Tibial artery (tissue), 4 donors: ENCODE results near the gene ANKRD49.
A peak's percentile ranks its signal among the peaks of the same experiment; 100 is the strongest.

ENCODE experiments used
- DNase-seq, 2 donors: peaks; one replicate each; pipeline ENCODE4 v3.0.0-alpha.2; 2019
- H3K27ac ChIP-seq, 2 donors: fragments of 200-600 bp; sonication (generic) in 1 of 2; 1 replicate in 1 of 2; 2 replicates in 1 of 2; pipeline ENCODE4 v1.5.1; 2018 to 2019; ENCODE audit warnings: mild to moderate bottlenecking in 1 of 2
- H3K27me3 ChIP-seq, 2 donors: fragments of 200-600 bp; sonication (generic) in 1 of 2; one replicate each; pipeline versions ENCODE4 v1.5.1 to v1.6.0; 2016 to 2019
- H3K36me3 ChIP-seq, 3 donors: fragments of 200-600 bp; sonication (generic) in 2 of 3; one replicate each; pipeline ENCODE4 v1.5.1; 2016 to 2019; ENCODE audit warnings: mild to moderate bottlenecking in 2 of 3
- H3K4me1 ChIP-seq, 4 donors: fragments of 200-600 bp; sonication (generic) in 2 of 4; 1 replicate in 3 of 4; 2 replicates in 1 of 4; pipeline ENCODE4 v1.5.1; 2016 to 2019
- H3K4me3 ChIP-seq, 2 donors: fragments of 200-600 bp; sonication (generic) in 1 of 2; 1 replicate in 1 of 2; 2 replicates in 1 of 2; pipeline ENCODE4 v1.5.1; 2018 to 2019; ENCODE audit warnings: mild to moderate bottlenecking in 2 of 2
- H3K9me3 ChIP-seq, 3 donors: fragments of 200-600 bp; sonication (generic) in 1 of 3; one replicate each; pipeline ENCODE4 v1.5.1; 2016 to 2019
- CTCF ChIP-seq, 2 experiments: fragments of 200-600 bp in 1 of 2; fragments of 450-650 bp in 1 of 2; IDR thresholded peaks; one replicate each; pipeline ENCODE4 v1.5.1; 2017 to 2019; ENCODE audit warnings: antibody characterized with exemption in 2 of 2, mild to moderate bottlenecking in 1 of 2, moderate library complexity in 1 of 2
- intact Hi-C: fragments of 100-400 bp; cut with DNase I; formaldehyde crosslinking; loops from one replicate; pipeline ENCODE4 v1.15.0; 2023; ENCODE audit warnings: low total_unique reads

Gene ANKRD49

GRCh38 chr11:94518300-94518699 lies 24.5 kb downstream of the ANKRD49 start:
- no peak for TF ChIP-seq CTCF (IDR thresholded peaks at IDR 0.05)
- intact Hi-C loops: no loop called here
- Histone ChIP-seq H3K9me3 (no peaks in the 10 kb centered on the region), H3K27me3 (no peaks in the 10 kb centered on the region), H3K4me3 (no peak overlapping the region), H3K36me3 (no peaks in the 10 kb centered on the region), H3K27ac (no peak overlapping the region), H3K4me1 (no peaks in the 10 kb centered on the region)
- DNase-seq: no peak

- peak; percentile 68 to 69 for TF ChIP-seq CTCF (IDR thresholded peaks at IDR 0.05)
- H3K27me3 ChIP-seq: no peaks in the 10 kb centered on the region
- H3K4me1 ChIP-seq: no peaks in the 10 kb centered on the region
- no peak for DNase-seq
- H3K36me3 ChIP-seq: no peaks in the 10 kb centered on the region
- intact Hi-C loops: loop anchor here (5.0 kb wide), 1 partner anchor 43 kb away; no protein-coding TSS in a partner anchor
- no peak overlapping the region for H3K4me3 ChIP-seq
- H3K9me3 ChIP-seq: no peaks in the 10 kb centered on the region
- no peak overlapping the region for H3K27ac ChIP-seq
Observed at GRCh38 chr11:94519478-94520084, 25.8 kb downstream of the ANKRD49 start.

- Histone ChIP-seq H3K27ac (no peak overlapping the region), H3K9me3 (no peaks in the 10 kb centered on the region), H3K4me1 (no peaks in the 10 kb centered on the region), H3K36me3 (no peaks in the 10 kb centered on the region), H3K27me3 (no peaks in the 10 kb centered on the region), H3K4me3 (no peak overlapping the region)
- intact Hi-C loops: loop anchor here (5.0 kb wide), 1 partner anchor 41 kb away; no protein-coding TSS in a partner anchor
- peak; percentile 12 to 22 for TF ChIP-seq CTCF (IDR thresholded peaks at IDR 0.05)
- DNase-seq: no peak
Observed at GRCh38 chr11:94521684-94522083, 27.9 kb downstream of the ANKRD49 start.

GRCh38 chr11:94524341-94524740 lies 30.6 kb downstream of the ANKRD49 start:
- no peaks in the 10 kb centered on the region for H3K36me3 ChIP-seq
- no peak overlapping the region for H3K27ac ChIP-seq
- no peaks in the 10 kb centered on the region for H3K9me3 ChIP-seq
- no peak overlapping the region for H3K4me3 ChIP-seq
- no peak for TF ChIP-seq CTCF (IDR thresholded peaks at IDR 0.05)
- H3K27me3 ChIP-seq: no peaks in the 10 kb centered on the region
- no peaks in the 10 kb centered on the region for H3K4me1 ChIP-seq
- intact Hi-C loops: loop anchor here (5.0 kb wide), 1 partner anchor 38 kb away; no protein-coding TSS in a partner anchor
- DNase-seq: no peak

GRCh38 chr11:94525546-94526324 lies 32.0 kb downstream of the ANKRD49 start:
- Histone ChIP-seq H3K36me3 (no peaks in the 10 kb centered on the region), H3K27ac (no peak overlapping the region), H3K27me3 (no peaks in the 10 kb centered on the region), H3K4me3 (no peak overlapping the region), H3K9me3 (no peaks in the 10 kb centered on the region), H3K4me1 (no peaks in the 10 kb centered on the region)
- intact Hi-C loops: no loop called here
- peak in 1 of 2 donors; percentile 75 for DNase-seq
- TF ChIP-seq CTCF (IDR thresholded peaks at IDR 0.05): no peak
